Keratinocyte (primary cell): ENCODE data around the gene DDX49.

Experiments
- EZH2 ChIP-seq: IDR thresholded peaks from one replicate; pipeline ENCODE4 v1.6.1; 2012; ENCODE audit warnings: inconsistent platforms, mild to moderate bottlenecking, low read length, moderate library complexity
- TF ChIP-seq, protein P1 (sequence below), 3 experiments: IDR thresholded peaks in 1 of 3; conservative IDR thresholded peaks in 1 of 3; optimal IDR thresholded peaks in 1 of 3; 2 replicates in 2 of 3; 3 replicates in 1 of 3; pipeline versions ENCODE3 to v1.5.1; 2011; ENCODE audit warnings: low read length in 3 of 3, mild to moderate bottlenecking in 3 of 3, moderate library complexity in 2 of 3, control low read depth in 1 of 3, inconsistent platforms in 1 of 3; ENCODE audit not compliant: insufficient read depth in 2 of 3; ENCODE audit errors: extremely low read depth in 1 of 3

DNA sequence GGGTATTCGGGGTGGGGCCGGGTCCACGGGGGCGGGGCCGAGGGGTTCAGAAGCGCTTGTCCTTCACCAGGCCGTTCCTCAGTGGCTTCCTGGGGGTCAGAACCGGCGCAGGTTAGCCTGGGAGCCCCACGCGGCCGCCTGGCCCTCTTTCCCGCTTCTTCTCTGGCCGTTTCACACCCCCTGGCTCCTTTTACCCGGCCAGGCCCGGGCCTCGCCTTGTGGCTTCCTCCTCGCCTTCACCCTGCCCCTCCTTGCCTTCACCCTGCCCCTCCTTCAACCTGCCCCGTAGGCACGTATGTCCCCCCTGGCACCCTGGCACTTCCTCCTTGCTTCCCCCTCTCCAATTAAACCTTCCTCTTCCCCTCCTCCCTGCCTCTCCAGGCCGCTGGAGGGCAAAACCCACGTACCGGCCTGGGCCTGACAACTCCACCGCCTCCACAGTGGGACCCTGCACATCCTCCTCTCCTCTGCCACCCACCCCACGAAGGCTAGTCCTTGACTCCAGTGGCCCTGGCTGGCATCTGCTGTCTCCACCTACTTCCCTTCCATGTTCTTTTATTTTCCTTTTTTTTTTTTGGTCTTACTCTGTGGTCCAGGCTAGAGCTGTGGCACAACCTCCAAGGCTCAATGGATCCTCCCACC lies 48.9 kb upstream of the DDX49 start:
- TF ChIP-seq EZH2: no peak
- TF ChIP-seq, protein P1, sequence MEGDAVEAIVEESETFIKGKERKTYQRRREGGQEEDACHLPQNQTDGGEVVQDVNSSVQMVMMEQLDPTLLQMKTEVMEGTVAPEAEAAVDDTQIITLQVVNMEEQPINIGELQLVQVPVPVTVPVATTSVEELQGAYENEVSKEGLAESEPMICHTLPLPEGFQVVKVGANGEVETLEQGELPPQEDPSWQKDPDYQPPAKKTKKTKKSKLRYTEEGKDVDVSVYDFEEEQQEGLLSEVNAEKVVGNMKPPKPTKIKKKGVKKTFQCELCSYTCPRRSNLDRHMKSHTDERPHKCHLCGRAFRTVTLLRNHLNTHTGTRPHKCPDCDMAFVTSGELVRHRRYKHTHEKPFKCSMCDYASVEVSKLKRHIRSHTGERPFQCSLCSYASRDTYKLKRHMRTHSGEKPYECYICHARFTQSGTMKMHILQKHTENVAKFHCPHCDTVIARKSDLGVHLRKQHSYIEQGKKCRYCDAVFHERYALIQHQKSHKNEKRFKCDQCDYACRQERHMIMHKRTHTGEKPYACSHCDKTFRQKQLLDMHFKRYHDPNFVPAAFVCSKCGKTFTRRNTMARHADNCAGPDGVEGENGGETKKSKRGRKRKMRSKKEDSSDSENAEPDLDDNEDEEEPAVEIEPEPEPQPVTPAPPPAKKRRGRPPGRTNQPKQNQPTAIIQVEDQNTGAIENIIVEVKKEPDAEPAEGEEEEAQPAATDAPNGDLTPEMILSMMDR (optimal IDR thresholded peaks at IDR 0.05 in 1 of 3, IDR thresholded peaks at IDR 0.05 in 1 of 3, conservative IDR thresholded peaks at IDR 0.05 in 1 of 3; ENCODE audit: extremely low read depth in 1 of 3, insufficient read depth in 2 of 3, low read length in 3 of 3): no peak
